GM18520 (cell line): Measurements from ENCODE around the gene MTRF1L.
A peak's percentile ranks its signal among the peaks of the same experiment; 100 is the strongest.

ENCODE experiments used
- ATAC-seq: cut with Tn5 transposase; IDR thresholded peaks from one replicate; pipeline ENCODE4 v1.9.1; 2021; ENCODE audit not compliant: unreplicated experiment

Gene MTRF1L, protein sequence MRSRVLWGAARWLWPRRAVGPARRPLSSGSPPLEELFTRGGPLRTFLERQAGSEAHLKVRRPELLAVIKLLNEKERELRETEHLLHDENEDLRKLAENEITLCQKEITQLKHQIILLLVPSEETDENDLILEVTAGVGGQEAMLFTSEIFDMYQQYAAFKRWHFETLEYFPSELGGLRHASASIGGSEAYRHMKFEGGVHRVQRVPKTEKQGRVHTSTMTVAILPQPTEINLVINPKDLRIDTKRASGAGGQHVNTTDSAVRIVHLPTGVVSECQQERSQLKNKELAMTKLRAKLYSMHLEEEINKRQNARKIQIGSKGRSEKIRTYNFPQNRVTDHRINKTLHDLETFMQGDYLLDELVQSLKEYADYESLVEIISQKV

GRCh38 chr6:153002613-153003365, at the start of gene MTRF1L:
Gene MTRF1L, minus strand, starts transcription at chr6:153002709. Its CDS starts 24 bp downstream, at chr6:153002685.
- peak; percentile 96 for ATAC-seq

GRCh38 chr6:153051801-153052200, 49.3 kb upstream of the MTRF1L start:
- no peak for ATAC-seq

GRCh38 chr6:153048631-153049030, 46.1 kb upstream of the MTRF1L start:
- no peak for ATAC-seq

GRCh38 chr6:153047386-153047785, 44.9 kb upstream of the MTRF1L start:
- no peak for ATAC-seq

- ATAC-seq = no peak
These were observed 42.8 kb upstream of the MTRF1L start for GRCh38 chr6:153045271-153045670.

DNA sequence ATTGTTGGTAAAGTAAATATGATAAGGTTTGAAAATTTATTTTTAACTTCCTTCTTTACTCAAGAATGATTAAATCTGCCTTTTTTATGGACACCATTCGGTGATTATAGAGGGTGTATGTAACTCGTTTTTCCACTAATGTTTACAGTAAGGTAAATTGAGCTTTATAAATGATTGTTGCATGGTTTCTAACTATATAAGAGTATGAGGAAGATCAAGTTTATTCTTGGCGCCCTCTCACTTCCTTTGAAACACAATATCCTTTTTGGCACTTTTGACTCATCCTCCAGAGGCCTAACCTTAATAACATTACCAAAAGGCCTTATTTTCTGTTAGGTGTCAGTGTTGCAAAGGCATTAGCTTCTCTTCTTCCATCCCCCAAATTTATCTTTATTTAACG, 41.8 kb upstream of the MTRF1L start:
- no peak for ATAC-seq

DNA sequence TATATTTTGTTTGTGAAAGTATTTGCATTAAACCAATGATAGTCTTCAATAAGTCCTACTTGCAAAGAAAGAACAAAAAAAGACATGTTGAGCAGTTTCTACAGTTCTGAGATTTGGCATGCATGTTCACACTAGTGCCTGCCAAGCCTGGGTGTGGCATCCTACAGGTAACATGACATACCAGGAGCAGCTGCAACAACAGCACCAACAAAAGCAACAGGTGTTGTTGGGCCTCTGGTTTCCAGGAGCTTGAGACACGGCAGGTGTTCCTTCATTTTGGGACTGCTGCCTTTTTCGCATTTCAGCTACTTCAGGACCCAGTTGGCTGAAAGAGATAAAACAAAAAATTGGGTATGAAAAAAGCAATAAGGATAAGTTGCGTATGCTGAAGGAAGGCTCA, 41.2 kb upstream of the MTRF1L start:
- no peak for ATAC-seq

GRCh38 chr6:153038378-153039057, 36.0 kb upstream of the MTRF1L start:
- ATAC-seq = no peak

DNA sequence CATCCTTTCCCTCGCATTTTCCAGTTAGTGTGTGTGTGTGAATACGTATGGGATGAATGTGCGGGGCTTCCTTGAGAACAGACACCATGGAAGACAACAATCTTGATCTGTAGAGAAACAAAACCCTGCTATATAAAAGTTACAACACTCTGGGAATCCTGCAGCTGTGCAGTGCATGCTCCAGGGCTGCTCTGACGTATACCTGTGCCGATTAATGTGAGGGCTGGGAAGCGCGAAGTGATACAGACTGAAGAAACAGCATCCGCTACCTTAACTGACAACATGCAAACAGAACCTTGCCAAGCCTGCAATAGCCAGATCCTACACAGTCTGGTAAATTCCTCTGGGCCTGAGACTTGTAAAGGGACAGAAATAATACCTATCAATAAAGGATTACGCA, 31.6 kb upstream of the MTRF1L start:
- no peak for ATAC-seq

DNA sequence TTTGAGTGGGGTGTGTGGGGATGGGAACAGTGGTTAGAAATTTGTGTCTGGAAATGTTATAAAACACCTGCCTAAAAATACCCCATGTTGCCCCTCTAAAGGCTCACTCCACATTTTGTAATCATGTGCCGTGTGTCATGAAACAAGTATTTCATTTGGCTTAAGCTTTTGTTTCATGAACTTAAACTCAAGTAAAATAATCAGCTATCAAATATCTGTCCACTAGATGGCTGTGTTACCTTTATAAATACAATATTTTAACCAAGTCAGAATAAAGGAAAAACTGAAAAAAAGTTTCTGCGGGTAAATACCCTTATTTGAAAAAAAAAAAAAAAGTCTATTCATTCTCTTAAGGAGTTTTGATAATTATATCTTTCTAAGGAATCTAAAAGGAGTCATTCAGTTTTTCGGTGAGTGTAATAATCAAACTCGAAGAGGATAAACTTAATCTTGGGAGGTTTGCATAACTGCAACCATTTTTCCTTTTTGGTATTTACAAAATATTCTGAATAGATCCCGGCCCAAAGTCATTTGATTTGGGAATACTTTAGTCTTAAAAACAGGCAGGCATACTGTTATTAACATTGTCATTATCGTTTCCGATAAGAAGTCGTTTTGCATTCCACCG, 29.9 kb upstream of the MTRF1L start:
- no peak for ATAC-seq

DNA sequence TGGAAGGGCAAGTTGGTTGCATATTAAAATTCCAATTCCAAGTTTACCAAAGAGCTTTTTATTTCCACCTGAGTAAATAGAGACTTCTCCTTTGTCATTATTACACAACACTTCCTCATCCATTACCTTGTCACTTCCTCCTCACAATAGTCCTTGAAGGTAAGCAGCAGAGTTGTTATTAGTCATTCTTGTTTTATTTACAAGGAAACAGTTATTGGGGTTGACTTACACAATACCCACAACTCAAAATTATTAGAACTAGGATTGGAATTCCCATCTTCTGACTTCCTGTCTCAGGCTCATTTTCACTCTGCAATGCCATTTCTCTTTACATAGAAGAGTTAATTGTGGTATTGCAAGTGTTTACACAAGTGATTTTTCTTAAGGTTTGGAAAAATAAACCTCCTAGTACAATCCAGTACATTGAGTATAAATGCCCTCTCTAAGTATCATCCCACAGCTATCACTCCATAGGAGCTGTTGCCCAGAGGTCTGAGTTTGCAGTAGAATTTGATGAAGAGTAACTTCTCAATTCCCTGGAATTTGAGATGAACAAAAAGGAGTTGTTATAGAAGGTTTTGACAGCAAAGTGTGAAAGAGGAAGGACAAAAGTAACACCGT, 28.9 kb upstream of the MTRF1L start:
- ATAC-seq = no peak

DNA sequence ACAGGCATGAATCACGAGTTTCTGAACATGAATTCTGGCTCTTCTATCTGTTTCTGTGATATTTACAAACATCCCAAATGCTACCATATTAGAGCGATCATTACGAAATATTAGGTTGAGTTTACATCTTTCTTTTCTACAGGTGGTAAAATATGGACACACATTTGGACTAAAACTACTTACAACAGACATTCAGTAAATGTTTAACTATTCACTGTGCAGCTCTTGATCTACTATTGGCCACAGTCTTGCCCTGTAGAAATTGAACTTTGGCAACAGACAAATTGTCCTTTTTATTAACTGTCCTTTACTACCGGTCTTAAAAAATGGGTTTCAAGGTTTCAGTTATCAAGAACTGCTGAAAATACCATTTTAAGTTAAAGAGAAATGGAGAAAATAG, 26.5 kb upstream of the MTRF1L start:
- ATAC-seq = no peak

- no peak for ATAC-seq
These were observed 25.8 kb upstream of the MTRF1L start for GRCh38 chr6:153028286-153028685.

DNA sequence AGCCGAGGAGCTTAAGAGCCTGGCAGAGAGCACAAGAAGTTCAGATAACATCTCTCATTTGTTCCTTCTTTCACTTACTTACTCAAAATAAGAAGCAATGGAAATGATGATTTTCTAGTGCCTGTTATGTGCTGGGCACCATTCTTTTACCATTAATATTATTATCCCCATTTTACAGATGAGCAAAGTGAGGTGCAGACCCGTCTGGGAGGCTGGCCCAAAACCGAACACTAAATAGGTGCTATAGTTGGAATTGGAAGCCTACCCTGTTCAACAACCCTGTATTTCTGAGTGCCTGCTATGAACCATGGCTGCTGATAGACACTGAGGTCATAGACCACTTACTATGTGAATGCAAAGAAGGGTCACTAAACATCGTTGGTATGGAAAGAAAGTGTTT, 25.0 kb upstream of the MTRF1L start:
- ATAC-seq = no peak

- no peak for ATAC-seq
These were observed 22.2 kb upstream of the MTRF1L start for GRCh38 chr6:153024709-153025017.

GRCh38 chr6:153023977-153024708, 21.6 kb upstream of the MTRF1L start:
- ATAC-seq = peak; percentile 98

DNA sequence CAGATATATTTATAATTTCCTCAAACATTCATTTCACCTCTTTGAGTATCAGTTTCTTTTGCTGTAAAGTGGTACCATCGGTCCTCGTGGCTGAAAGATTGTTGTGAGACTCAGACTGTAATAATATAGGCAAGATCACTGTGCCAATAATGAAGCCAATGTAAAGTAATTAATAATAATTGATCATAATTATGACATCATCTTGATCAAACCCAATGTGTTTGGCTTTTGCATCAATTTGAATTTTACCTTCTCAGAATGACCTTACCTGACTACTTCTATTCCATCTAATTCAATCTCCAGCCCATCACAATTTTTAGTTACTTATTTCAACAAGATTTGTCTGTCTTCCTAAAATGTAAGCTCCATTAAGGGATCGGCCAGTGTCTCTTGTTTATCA, 15.8 kb upstream of the MTRF1L start:
- ATAC-seq = no peak

DNA sequence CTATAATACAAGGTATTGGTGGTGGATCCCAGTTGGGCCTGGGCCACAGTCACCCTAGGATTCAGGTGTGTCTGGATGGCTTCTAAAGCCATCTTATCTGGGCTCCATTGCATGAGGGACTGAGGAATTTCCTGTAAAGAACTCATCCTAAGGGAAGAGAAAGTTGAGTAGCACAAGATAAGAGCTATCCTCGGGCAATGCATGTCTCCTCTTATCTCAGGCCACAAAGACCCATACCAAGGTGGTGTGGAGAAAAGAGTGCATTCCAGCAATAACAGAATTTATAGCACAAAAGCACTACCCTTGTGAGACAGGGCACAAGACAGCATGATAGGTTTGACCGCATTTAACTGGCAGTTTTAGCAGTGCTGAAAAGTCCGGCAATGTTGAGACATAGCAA, 14.3 kb upstream of the MTRF1L start:
- no peak for ATAC-seq

GRCh38 chr6:153015094-153015640, 12.7 kb upstream of the MTRF1L start:
- ATAC-seq = no peak

- no peak for ATAC-seq
These were observed 10.9 kb upstream of the MTRF1L start for GRCh38 chr6:153013438-153013837.
